GM12878 (cell line): ENCODE measurements around the gene AGPAT2. TPM values are rescaled to one million over a fixed set of nuclear protein-coding genes. Genes with fewer than 3 reads are reported as not detected.

ENCODE experiments used
- ATAC-seq: fragments of 200-7000 bp; cut with Tn5 transposase; 3 replicates; pipeline ENCODE4 v1.9.1; 2020; ENCODE audit warnings: mild to moderate bottlenecking, moderate library complexity
- BruUV-seq: library from RNA; stranded (reverse); fragments of 400-500 nt; replicated peaks from 2 replicates; lab custom pipeline; 2021; lab: Mats Ljungman, UMichigan
- CTCF ChIA-PET: fragments of 300-600 bp; sonication (Branson Sonifier 250); formaldehyde crosslinking; extraction: SDS; loops from one replicate; lab custom pipeline; 2021; ENCODE audit warnings: inconsistent platforms; lab: Yijun Ruan, JAX
- POLR2A ChIA-PET: fragments of 350-600 bp; formaldehyde crosslinking; extraction: SDS; loops from one replicate; lab custom pipeline; 2021; ENCODE audit warnings: inconsistent platforms; lab: Charles Lee
- RAD21 ChIA-PET: fragments of 300-600 bp; sonication (Branson Sonifier 250); formaldehyde crosslinking; loops from one replicate; lab custom pipeline; 2023; ENCODE audit warnings: antibody characterized with exemption; ENCODE audit not compliant: unreplicated experiment; lab: Charles Lee
- SMC1A ChIA-PET: fragments of 300-600 bp; sonication (Branson Sonifier 250); formaldehyde crosslinking; loops from one replicate; lab custom pipeline; 2023; ENCODE audit not compliant: unreplicated experiment, uncharacterized antibody; lab: Charles Lee
- DNase-seq: peaks from one replicate; pipeline ENCODE4 v3.0.0-alpha.2; 2011; ENCODE audit warnings: low read depth, low spot score
- FAIRE-seq: peaks from 3 replicates; lab custom pipeline; 2011; peaks lifted over from hg19 to GRCh38; lab: Jason Lieb, UNC
- H2AFZ ChIP-seq: 2 replicates; pipeline ENCODE4 v1.6.0; 2011; ENCODE audit warnings: low read depth, low read length, control low read depth; ENCODE audit not compliant: control insufficient read depth
- H3K27ac ChIP-seq: 2 replicates; pipeline ENCODE4 v1.5.1; 2011; ENCODE audit warnings: control low read depth; ENCODE audit not compliant: control insufficient read depth, insufficient read depth
- H3K27me3 ChIP-seq, 2 experiments: replicated peaks in 1 of 2; 2 replicates each; pipeline versions ENCODE4 v1.6.0 to v1.6.1; 2011; ENCODE audit warnings: low read length in 1 of 2; ENCODE audit not compliant: control insufficient read depth in 2 of 2, insufficient read depth in 2 of 2
- H3K36me3 ChIP-seq, 2 experiments: 2 replicates each; pipeline ENCODE4 v1.5.1; 2011; ENCODE audit warnings: low read length in 1 of 2; ENCODE audit not compliant: control insufficient read depth in 2 of 2, insufficient read depth in 2 of 2
- H3K4me1 ChIP-seq: 2 replicates; pipeline ENCODE4 v1.6.1; 2011; ENCODE audit warnings: mild to moderate bottlenecking, low read length, moderate library complexity, mixed read lengths; ENCODE audit not compliant: control insufficient read depth, insufficient read depth
- H3K4me2 ChIP-seq: 2 replicates; pipeline ENCODE4 v1.6.0; 2011; ENCODE audit warnings: control low read depth; ENCODE audit not compliant: control insufficient read depth, insufficient read depth
- H3K4me3 ChIP-seq: fragments of 200-600 bp; sonication (generic); 2 replicates; pipeline ENCODE4 v1.5.1; 2016
- H3K79me2 ChIP-seq: 2 replicates; pipeline ENCODE4 v1.6.0; 2011; ENCODE audit warnings: low read length; ENCODE audit not compliant: control insufficient read depth, insufficient read depth
- H3K9ac ChIP-seq: 2 replicates; pipeline ENCODE4 v1.8.0; 2011; ENCODE audit warnings: low read length, control low read depth, mixed read lengths; ENCODE audit not compliant: control insufficient read depth, insufficient read depth
- H3K9me3 ChIP-seq: replicated peaks from 3 replicates; pipeline ENCODE4 v1.5.1; 2011; ENCODE audit warnings: mild to moderate bottlenecking, low read length; ENCODE audit not compliant: control insufficient read depth, insufficient read depth
- H4K20me1 ChIP-seq: 2 replicates; pipeline ENCODE4 v1.6.0; 2011; ENCODE audit not compliant: control insufficient read depth, insufficient read depth
- ATF3 ChIP-seq: IDR thresholded peaks from 2 replicates; pipeline ENCODE4 v1.6.1; 2011; ENCODE audit warnings: low read depth, mild to moderate bottlenecking, low read length, moderate library complexity, borderline replicate concordance; ENCODE audit errors: extremely low read depth
- BCLAF1 ChIP-seq: fragments of 450-650 bp; IDR thresholded peaks from 2 replicates; pipeline ENCODE4 v1.6.1; 2017; ENCODE audit warnings: antibody characterized with exemption, mild to moderate bottlenecking, moderate library complexity
- CBX3 ChIP-seq: fragments of 200-600 bp; sonication (generic); IDR thresholded peaks from 2 replicates; pipeline ENCODE4 v1.6.1; 2016; ENCODE audit warnings: low read depth, borderline replicate concordance
- CHD2 ChIP-seq: IDR thresholded peaks from 2 replicates; pipeline ENCODE4 v1.6.1; 2011; ENCODE audit warnings: low read depth, low read length, improper control_type of control experiment, borderline replicate concordance
- CTCF ChIP-seq, 3 experiments: IDR thresholded peaks in 2 of 3; conservative IDR thresholded peaks in 1 of 3; 2 replicates each; pipeline ENCODE4 v1.5.1; 2011; ENCODE audit warnings: low read depth in 3 of 3, low read length in 3 of 3, mild to moderate bottlenecking in 3 of 3, control low read depth in 2 of 3, moderate library complexity in 2 of 3, inconsistent platforms in 1 of 3, mixed read lengths in 1 of 3; ENCODE audit not compliant: control insufficient read depth in 2 of 3, insufficient read depth in 1 of 3; ENCODE audit errors: extremely low read depth in 1 of 3
- EP300 ChIP-seq, 2 experiments: fragments of 150-350 bp in 1 of 2; IDR thresholded peaks; 2 replicates each; pipeline ENCODE4 v1.6.1; 2011 to 2012; ENCODE audit warnings: low read depth in 2 of 2, low read length in 2 of 2, borderline replicate concordance in 1 of 2, improper control_type of control experiment in 1 of 2, inconsistent platforms in 1 of 2; ENCODE audit not compliant: control insufficient read depth in 1 of 2
- HDGF ChIP-seq: fragments of 450-650 bp; IDR thresholded peaks from 2 replicates; pipeline ENCODE4 v1.6.1; 2016; ENCODE audit warnings: antibody characterized with exemption
- JUND ChIP-seq: IDR thresholded peaks from 2 replicates; pipeline ENCODE4 v1.6.1; 2012; ENCODE audit warnings: low read depth, mild to moderate bottlenecking, low read length, improper control_type of control experiment, moderate library complexity
- POLR2AphosphoS2 ChIP-seq: IDR thresholded peaks from 2 replicates; pipeline ENCODE4 v1.6.1; 2011; ENCODE audit warnings: low read depth, mild to moderate bottlenecking, low read length, improper control_type of control experiment, moderate library complexity
- STAT3 ChIP-seq: IDR thresholded peaks from 2 replicates; pipeline ENCODE4 v1.6.1; 2011; ENCODE audit warnings: low read depth, low read length, improper control_type of control experiment
- ZBTB11 ChIP-seq: fragments of 450-650 bp; formaldehyde crosslinking; IDR thresholded peaks from 2 replicates; pipeline ENCODE4 v1.5.0; 2022; ENCODE audit warnings: mild to moderate bottlenecking, missing genetic modification characterization
- ZNF207 ChIP-seq: fragments of 450-650 bp; IDR thresholded peaks from 2 replicates; pipeline ENCODE4 v1.6.1; 2014; ENCODE audit warnings: antibody characterized with exemption, mild to moderate bottlenecking, borderline replicate concordance
- ZNF217 ChIP-seq: fragments of 450-650 bp; IDR thresholded peaks from 2 replicates; pipeline ENCODE4 v1.6.1; 2017; ENCODE audit warnings: antibody characterized with exemption, mild to moderate bottlenecking
- WGBS: methylation state at CpG from one replicate; pipeline ENCODE4 v1.1.6; 2016; ENCODE audit warnings: low lambda C conversion rate; ENCODE audit not compliant: insufficient replicate concordance, insufficient coverage; ENCODE audit errors: missing lambda C conversion rate; 5-methylcytosine and 5-hydroxymethylcytosine counted together
- in situ Hi-C: fragments of 300-500 bp; cut with MboI; formaldehyde crosslinking; loops from 9 replicates; pipeline ENCODE4 v1.14.3; 2018; ENCODE audit warnings: mixed read lengths
- intact Hi-C: fragments of 100-400 bp; cut with micrococcal nuclease; formaldehyde crosslinking; loops from one replicate; pipeline ENCODE4 v1.14.2; 2022; ENCODE audit not compliant: unreplicated experiment
- polyA plus RNA-seq, 11 experiments: library from polyadenylated mRNA; depleted of rRNA in 4 of 11; unstranded in 6 of 11; stranded (reverse) in 5 of 11; fragments of >200 nt; fragmentation: Nextera tagmentation in 4 of 11; fragmentation: Illumina TruSeq in 1 of 11; extraction: Ambion mirVana in 4 of 11; extraction: Trizol in 1 of 11; gene quantifications; 1 replicate in 1 of 11; 2 replicates in 10 of 11; pipeline versions ENCODE4 v1.2.1 to v1.2.3, GENCODE V29; 2011 to 2016; ENCODE audit warnings: inconsistent platforms in 2 of 11, missing spikeins in 2 of 11, low read depth in 1 of 11
- total RNA-seq, 4 experiments: library from RNA; depleted of rRNA in 3 of 4; stranded (reverse); fragments of >200 nt in 3 of 4; fragmentation: Illumina TruSeq in 1 of 4; extraction: Trizol in 1 of 4; gene quantifications; 2 replicates each; pipeline versions ENCODE4 v1.2.1 to v1.2.3, GENCODE V29; 2013 to 2021

Gene AGPAT2
- total and polyA plus RNA-seq, 10 of the 15 experiments (the other 5 are each of a cell fraction or from before 2014, with no cell fraction given), result 0.10 to 28.5 (median 18.2) TPM

- Histone ChIP-seq H3K9ac (no peak overlapping the region), H3K27me3 (no peaks in the 10 kb centered on the region), H3K36me3 (no peaks in the 10 kb centered on the region), H3K79me2 (peaks cover under 1% of the 10 kb centered on the region; the same call in 1 of the 2 replicates), H4K20me1 (no peaks in the 10 kb centered on the region), H2AFZ (no peak overlapping the region), H3K4me3 (no peak overlapping the region), H3K4me1 (no peaks in the 10 kb centered on the region), H3K27ac (no peak overlapping the region), H3K4me2 (no peak overlapping the region), H3K9me3 (no peaks in the 10 kb centered on the region)
- intact Hi-C loops, result no loop called here
- DNase-seq (no peak), ATAC-seq (no peak), FAIRE-seq (no peak)
- WGBS, result 60% methylated on average over 11 of the region's 12 CpGs
- in situ Hi-C loops, result no loop called here
- no TSS peak for BruUV-seq
- CTCF ChIA-PET, result no interaction called here
- POLR2A ChIA-PET, result no interaction called here
- SMC1A ChIA-PET, result no interaction called here
- RAD21 ChIA-PET, result no interaction called here
- no peak for TF ChIP-seq CHD2
- TF ChIP-seq ZBTB11, result no peak
- no peak for TF ChIP-seq HDGF
- no peak for TF ChIP-seq CBX3
- no peak for TF ChIP-seq ZNF207
- no peak for TF ChIP-seq STAT3
- no peak for TF ChIP-seq JUND
- TF ChIP-seq EP300 (IDR thresholded peaks at IDR 0.05; ENCODE audit: borderline replicate concordance in 1 of 2, control insufficient read depth in 1 of 2, low read depth in 2 of 2, low read length in 2 of 2), result no peak
- TF ChIP-seq ATF3, result no peak
- no peak for TF ChIP-seq BCLAF1
- no peak for TF ChIP-seq POLR2AphosphoS2
- TF ChIP-seq ZNF217, result no peak
- TF ChIP-seq CTCF (IDR thresholded peaks at IDR 0.05 in 2 of 3, conservative IDR thresholded peaks at IDR 0.05 in 1 of 3; ENCODE audit: control insufficient read depth in 2 of 3, extremely low read depth in 1 of 3, insufficient read depth in 1 of 3, low read depth in 3 of 3, low read length in 3 of 3), result no peak
Observed at GRCh38 chr9:136734837-136735496, 47.7 kb upstream of the AGPAT2 start.
